Left ventricle myocardium superior (tissue), 1 donor: Measurements from ENCODE around the gene GPR37L1. TPM values are rescaled to one million over a fixed set of nuclear protein-coding genes. Genes with fewer than 3 reads are reported as not detected.
"Not testable (repeated sequence)": the region's sequence is repeated elsewhere in the genome, so short reads cannot be mapped to it uniquely, and the experiment has no call there.

Experiments used
- ATAC-seq: fragments of 200-7000 bp; cut with Tn5 transposase; one replicate; pipeline ENCODE4 v1.9.1; 2020; ENCODE audit warnings: mild to moderate bottlenecking, moderate library complexity
- DNase-seq: peaks from one replicate; pipeline ENCODE4 v3.0.0-alpha.2; 2020
- intact Hi-C: fragments of 100-400 bp; cut with micrococcal nuclease; formaldehyde crosslinking; loops from one replicate; pipeline ENCODE4 v1.11.0; 2022
- total RNA-seq: library from RNA; stranded (reverse); fragmentation: NEBNext Ultra II Directional; extraction: Animal tissue kit (Norgen Biotek cat#: 25700); gene quantifications from one replicate; pipeline ENCODE4 v1.2.1, GENCODE V29; 2021
- donor health status: DM: no; HTN: yes; CAD: no; lungs with severe emphysema.

GPR37L1 gene
- total RNA-seq, 1 donor from 2014 or later = 0.07 TPM

- intact Hi-C loops = no loop called here
- peak; percentile 87 for DNase-seq
- ATAC-seq = peak; percentile 88
Measured at GRCh38 chr1:202107321-202107761, 15.4 kb upstream of the GPR37L1 start.

- intact Hi-C loops = no loop called here
- DNase-seq = peak; percentile 67
- peak; percentile 73 for ATAC-seq
Measured at GRCh38 chr1:202107801-202108731, 14.7 kb upstream of the GPR37L1 start.

GRCh38 chr1:202110977-202111376 lies 11.7 kb upstream of the GPR37L1 start:
- intact Hi-C loops = no loop called here
- ATAC-seq (no peak), DNase-seq (no peak)

DNA sequence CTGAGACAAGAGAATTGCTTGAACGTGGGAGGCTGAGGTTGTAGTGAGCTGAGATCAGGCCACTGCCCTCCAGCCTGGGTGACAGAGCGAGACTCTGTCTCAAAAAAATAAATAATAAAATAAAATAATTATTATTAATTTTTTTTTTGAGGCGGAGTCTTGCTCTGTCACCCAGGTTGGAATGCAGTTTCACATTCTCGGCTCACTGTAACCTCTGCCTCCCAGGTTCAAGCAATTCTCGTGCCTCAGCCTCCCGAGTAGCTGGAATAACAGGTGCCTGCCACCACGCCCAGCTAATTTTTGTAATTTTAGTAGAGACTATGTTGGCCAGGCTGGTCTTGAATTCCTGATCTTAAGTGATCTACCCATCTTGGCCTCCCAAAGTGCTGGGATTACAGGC lies 11.1 kb upstream of the GPR37L1 start:
- DNase-seq, ATAC-seq, intact Hi-C loops: not testable (repeated sequence)

GRCh38 chr1:202112859-202113689 lies 9.6 kb upstream of the GPR37L1 start:
- peak; percentile 77 for DNase-seq
- intact Hi-C loops = no loop called here

GRCh38 chr1:202113690-202114300 lies 8.9 kb upstream of the GPR37L1 start:
- DNase-seq (no peak), ATAC-seq (no peak)
- intact Hi-C loops = no loop called here

More at GRCh38 chr1:202112859-202113689, 9.6 kb upstream of the GPR37L1 start:
- ATAC-seq = peak; percentile 80

- intact Hi-C loops = no loop called here
- DNase-seq = no peak
- no peak for ATAC-seq
Measured at GRCh38 chr1:202116287-202116686, 6.4 kb upstream of the GPR37L1 start.

GRCh38 chr1:202117898-202118371 lies 4.8 kb upstream of the GPR37L1 start:
- no peak for DNase-seq
- peak; percentile 34 for ATAC-seq
- intact Hi-C loops = no loop called here

GRCh38 chr1:202121006-202121405 lies 1.7 kb upstream of the GPR37L1 start:
- intact Hi-C loops = loop anchor here (5.0 kb wide), 1 partner anchor 119 kb away; no protein-coding TSS in a partner anchor
- no peak for ATAC-seq
- DNase-seq = no peak

DNA sequence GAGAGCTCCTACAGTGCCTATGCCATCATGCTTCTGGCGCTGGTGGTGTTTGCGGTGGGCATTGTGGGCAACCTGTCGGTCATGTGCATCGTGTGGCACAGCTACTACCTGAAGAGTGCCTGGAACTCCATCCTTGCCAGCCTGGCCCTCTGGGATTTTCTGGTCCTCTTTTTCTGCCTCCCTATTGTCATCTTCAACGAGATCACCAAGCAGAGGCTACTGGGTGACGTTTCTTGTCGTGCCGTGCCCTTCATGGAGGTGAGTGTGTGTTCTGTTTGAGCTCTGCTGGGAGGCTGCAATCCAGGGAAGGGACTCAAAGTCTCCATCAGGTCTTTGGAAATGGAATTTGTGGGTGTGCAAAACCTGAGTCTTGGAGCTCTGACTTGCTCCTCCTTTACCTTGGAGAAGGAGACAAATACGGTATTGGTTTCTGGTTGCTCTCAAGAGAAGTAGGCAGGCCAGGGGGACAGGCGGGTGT lies 658 bp downstream of the GPR37L1 start:
- DNase-seq (no peak), ATAC-seq (no peak)
- intact Hi-C loops = loop anchor here (5.0 kb wide), 1 partner anchor 121 kb away; no protein-coding TSS in a partner anchor

DNA sequence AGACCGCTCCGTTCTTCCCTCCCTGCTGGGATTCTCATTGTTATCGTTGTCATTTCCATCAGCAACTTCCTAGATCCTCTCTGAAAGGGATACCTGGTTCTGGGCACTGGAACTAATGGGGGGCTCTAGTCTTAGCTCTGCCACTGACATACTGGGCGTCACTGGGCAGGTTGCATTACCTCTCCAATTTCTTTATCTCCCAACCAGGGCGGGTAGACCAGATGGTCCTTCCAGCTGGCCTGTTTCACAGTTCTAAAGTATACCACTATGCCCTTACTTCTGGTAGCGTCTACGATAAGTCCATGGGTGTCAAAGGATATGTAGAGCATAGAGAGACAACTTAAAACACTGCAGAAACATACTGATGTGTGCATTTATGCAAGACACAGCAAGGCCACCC lies 1.4 kb downstream of the GPR37L1 start:
- intact Hi-C loops = loop anchor here (5.0 kb wide), 1 partner anchor 122 kb away; no protein-coding TSS in a partner anchor
- ATAC-seq (no peak), DNase-seq (no peak)

- ATAC-seq = no peak
- intact Hi-C loops = no loop called here
- DNase-seq = no peak
Measured at GRCh38 chr1:202125611-202126010, 2.9 kb downstream of the GPR37L1 start.

- intact Hi-C loops = no loop called here
- no peak for DNase-seq
- ATAC-seq = no peak
Measured at GRCh38 chr1:202126426-202126825, 3.7 kb downstream of the GPR37L1 start.

DNA sequence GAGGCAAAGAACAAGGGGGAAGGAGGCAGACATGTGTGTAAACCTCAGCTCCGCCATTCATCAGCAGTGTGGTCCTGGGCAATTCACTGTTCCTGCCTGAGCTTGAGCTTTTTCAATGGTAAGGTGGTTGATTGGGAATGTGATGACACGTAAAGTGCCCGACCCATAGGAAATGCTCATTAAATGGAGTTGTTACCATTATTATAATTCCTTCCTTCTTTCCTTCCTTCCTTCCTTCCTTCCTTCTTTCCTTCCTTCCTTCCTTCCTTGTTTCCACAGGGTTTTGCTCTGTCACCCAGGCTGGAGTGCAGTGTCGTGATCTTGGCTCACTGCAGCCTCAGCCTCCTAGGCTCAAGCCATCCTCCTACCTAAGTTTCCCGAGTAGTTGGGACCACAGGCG lies 4.3 kb downstream of the GPR37L1 start:
- intact Hi-C loops = no loop called here
- no peak for ATAC-seq
- no peak for DNase-seq

DNA sequence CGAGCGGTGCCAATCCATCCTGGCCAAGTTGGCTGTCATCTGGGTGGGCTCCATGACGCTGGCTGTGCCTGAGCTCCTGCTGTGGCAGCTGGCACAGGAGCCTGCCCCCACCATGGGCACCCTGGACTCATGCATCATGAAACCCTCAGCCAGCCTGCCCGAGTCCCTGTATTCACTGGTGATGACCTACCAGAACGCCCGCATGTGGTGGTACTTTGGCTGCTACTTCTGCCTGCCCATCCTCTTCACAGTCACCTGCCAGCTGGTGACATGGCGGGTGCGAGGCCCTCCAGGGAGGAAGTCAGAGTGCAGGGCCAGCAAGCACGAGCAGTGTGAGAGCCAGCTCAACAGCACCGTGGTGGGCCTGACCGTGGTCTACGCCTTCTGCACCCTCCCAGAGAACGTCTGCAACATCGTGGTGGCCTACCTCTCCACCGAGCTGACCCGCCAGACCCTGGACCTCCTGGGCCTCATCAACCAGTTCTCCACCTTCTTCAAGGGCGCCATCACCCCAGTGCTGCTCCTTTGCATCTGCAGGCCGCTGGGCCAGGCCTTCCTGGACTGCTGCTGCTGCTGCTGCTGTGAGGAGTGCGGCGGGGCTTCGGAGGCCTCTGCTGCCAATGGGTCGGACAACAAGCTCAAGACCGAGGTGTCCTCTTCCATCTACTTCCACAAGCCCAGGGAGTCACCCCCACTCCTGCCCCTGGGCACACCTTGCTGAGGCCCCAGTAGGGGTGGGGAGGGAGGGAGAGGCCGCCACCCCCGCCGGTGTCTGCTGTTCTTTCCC lies 5.3 kb downstream of the GPR37L1 start:
- intact Hi-C loops = no loop called here
- ATAC-seq = no peak
- DNase-seq = no peak

- intact Hi-C loops = no loop called here
- no peak for DNase-seq
Measured at GRCh38 chr1:202129453-202130296, 7.0 kb downstream of the GPR37L1 start.

DNA sequence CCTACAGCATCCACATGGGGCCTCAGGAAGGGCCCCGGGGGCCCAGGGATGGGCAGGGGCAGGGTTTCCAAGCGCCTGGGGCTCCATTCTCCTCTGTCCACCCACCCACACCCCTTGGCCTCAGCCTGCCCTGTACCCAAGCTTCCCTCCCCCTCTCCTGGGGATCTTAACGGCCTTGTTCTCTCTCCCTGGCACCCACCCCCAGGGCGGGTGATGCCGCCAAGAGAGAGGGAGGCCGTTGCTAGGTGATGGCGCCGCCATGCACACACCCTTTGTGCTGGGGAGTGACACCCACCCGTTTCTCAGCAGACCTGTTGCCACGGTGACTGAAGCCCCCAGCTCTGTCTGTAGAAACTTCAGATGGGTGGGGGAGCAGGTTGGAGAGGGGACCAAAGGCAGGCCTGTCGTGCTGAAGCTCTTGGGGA lies 7.6 kb downstream of the GPR37L1 start:
- intact Hi-C loops = no loop called here
- DNase-seq (no peak), ATAC-seq (peak; percentile 1)

More at GRCh38 chr1:202129453-202130296, 7.0 kb downstream of the GPR37L1 start:
- no peak for ATAC-seq
